Measurements from ENCODE around the gene ASPHD2.

The ASPHD2 gene

DNA sequence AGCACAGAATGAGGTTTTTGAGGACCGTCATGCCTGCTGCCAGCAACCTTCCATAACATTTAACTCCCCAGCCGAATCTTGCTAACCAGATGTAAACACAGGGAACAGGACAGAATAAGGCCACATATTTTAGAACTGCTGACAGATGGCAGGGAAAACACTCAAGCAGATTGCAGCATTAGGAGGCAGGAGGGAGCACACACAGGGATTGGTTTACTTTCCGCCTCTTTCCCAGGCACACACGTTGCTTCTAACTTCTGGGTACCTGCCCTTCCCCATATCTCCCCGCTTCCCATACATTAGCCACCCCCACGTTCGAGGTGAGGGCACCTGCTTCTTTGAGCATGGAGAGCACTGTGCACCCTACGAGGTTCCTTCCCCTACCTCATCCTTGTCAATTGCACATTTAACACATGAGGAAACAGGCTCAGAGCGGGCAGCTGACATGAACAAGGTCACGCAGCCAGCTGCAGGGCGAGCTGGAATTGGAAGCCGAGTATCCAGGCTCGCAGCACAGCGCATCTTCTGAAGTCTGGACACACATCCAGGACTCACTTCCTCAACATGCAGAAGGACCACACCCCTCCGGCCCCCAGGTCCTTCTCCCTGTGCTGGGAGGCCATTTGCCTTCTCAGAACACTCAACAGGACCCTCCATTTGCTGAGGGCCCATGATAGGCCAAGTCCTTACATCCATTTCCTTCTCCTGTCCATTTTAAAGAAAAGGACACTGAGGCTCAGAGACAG, 18.7 kb downstream of the ASPHD2 start:
- DNase-seq, result no peak

DNA sequence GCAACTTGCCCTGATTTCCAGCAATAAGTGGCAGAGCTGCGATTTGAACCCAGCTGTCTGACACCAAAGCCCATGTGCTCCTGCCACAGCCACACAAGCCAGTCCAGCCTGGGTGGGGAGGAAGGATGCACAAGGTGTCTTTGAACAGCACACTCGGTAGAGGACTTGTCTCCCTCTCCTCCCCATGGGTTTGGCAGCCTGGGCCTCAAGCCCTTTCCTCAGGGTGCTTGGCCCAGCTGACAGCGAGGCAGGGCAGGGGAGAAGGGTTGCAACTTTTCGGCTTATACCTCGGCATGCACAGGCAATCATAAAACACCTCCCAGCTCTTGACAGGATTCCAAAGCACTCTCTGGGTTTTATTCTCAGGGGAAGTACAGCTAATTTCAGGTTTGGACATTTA, 19.3 kb downstream of the ASPHD2 start:
- no peak for DNase-seq

DNA sequence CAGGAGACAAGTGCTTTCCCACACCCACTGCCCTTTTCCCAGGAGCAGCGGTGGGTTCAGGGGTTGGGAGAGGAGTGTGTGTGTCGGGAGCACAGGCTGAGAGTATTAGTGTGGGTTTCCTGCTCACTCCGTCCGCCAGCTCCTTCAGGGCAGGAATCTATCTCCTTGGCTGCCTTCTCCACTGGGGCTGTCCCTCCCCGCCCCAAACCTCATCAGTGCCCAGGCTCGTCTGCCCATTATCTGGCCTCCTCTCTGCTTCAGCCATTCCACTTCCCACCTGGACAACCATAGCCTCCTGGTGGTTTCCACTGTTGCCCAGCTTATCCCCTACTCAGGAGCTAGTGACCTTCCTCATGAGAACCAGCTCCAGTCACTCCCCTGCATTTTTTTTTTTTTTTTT, 19.9 kb downstream of the ASPHD2 start:
- DNase-seq, result no peak

DNA sequence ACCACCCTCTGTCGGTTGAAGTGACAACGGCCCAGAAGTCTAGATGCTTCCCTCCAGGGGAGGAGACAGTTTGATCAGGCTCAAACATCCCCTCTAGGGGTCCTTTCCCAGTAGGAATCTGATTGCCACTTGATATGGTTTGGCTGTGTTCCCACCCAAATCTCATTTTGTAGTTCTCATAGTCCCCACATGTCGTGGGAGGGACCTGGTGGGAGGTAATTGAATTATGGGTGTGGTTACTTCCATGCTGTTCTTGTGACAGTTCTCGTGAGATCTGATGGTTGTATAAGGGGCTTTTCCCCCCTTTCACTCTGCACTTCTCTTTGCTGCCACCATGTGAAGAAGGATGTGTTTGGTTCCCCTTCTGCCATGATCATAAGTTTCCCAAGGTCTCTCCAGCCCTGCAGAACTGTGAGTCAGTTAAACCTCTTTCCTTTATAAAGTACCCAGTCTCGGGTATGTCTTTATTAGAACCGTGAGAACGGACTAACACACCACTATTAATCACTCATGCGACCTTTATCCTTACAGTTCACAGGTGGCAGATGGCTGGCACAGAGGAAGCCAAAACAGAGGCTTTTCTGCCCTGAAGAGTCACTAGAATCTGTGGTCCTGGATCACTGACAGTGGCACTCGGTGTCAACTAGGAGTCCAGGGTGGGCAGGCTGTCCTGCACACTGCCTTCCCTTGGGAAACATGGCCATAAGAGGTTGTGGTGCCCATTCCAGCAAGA, 21.6 kb downstream of the ASPHD2 start:
- no peak for DNase-seq

DNA sequence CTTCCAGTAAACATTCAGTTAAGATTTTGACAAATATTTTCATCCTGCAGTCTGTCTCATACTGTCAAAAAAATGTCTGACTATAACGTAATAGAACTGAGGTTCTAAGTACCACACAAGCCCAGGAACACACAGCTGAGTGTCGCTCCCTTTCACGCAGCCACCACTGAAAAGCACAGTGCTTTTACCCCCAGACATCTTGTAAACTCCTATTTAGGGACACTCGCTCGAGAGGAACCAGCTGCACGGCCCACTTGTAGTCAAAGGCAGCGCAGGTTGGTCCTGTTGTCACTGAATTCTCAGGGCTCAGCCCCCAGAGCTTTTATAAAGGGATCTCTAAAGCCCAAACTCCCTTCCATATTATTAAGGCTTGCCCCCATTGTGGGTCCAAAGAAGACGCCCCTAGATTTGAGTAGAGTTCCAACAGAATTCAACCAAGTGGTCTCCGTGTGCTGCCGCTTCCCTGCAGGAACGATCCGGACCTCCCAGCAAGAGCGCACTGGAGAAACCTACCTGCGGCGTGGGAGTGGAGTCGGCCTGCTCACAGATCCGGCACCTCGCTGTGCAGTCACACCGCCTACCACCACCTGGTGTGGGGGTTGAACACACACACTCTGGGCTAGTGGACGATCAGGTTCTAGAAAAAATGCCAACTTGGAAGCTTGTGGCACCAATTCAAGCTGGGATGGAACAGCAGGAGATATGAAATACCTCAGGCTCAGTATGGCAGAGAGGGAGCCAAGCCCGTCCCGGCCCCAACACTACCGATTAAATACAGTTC, 23.4 kb downstream of the ASPHD2 start:
- DNase-seq, result no peak

DNA sequence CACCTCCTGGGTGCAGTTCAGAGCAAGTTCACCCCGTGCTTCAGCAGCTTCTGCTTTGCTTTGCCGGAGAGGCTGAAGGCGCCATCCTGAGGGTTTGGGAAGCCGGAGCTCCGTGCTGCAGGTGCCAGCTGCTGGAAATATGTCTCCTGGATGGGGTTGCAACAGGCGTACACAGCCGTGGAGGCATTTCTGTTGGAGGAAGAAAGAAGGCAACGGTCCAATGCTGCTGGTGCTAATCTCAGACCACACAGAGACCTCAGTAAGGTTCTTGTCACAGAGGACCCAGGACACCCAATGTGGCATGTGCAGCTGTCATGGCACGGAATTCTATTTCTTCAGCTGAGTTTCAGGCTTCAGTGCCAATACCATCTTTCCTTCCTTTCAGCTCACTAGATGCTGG, 24.2 kb downstream of the ASPHD2 start:
- no peak for DNase-seq

DNA sequence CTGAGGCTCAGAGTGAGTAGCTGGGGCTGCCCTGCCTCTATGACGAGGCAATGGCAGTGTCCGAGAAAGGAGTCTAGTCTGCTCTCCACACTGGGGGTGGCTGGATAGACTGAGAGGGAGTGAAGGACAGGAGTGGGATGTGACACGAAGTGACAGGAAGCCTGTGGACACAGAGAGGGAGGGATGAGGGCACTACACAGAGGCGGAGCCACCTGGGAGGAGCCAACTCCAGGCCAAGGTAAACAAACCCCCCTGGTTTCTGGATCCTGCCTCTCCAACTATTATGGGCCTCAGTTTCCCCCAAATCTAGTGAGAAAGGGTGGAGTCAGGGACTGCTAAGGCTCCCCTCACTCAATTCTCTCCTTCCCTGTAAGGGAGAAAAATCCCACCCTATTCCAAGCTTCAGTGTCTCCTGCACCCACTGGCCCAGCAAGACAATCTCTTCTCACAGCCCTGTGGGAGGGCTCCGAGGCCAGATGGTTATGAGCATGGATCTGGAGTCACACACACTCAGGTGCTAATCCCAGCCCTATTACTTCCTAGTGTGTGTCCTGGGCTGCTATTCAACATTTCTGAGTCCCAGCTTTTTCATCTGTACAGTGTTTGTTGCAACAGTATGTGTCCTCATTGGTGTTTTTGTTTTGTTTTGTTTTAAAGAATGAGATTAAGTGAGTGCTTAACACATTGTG, 24.9 kb downstream of the ASPHD2 start:
- DNase-seq, result no peak

DNA sequence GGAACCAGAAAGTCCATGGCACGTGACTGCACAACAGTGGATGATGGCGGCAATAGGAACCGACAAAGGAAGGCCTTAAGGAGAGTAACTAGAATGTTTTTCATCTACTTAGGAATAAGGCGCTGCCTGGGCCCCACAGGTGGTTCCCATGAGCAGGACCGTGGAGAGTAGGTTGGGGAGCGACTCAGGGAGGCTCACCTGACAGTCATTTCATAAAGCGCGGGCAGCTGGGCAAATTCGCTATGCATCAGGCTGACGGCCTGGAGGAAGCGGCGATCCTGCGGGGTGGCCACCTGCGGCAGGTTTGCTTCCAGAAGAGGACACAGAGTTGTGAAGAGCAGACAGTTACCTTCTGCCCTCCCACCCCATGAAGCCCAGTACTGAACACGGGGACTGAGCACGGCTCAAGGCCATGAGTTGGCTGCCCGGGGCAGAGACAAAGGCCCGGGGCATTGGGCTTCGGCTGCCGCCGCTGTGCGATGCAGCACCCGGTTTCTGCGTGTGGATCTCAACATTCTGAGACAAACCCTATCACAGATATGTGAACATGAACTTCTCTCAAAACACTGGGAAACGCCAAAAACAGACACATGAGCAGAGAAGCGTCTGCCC, 28.7 kb downstream of the ASPHD2 start:
- no peak for DNase-seq

DNA sequence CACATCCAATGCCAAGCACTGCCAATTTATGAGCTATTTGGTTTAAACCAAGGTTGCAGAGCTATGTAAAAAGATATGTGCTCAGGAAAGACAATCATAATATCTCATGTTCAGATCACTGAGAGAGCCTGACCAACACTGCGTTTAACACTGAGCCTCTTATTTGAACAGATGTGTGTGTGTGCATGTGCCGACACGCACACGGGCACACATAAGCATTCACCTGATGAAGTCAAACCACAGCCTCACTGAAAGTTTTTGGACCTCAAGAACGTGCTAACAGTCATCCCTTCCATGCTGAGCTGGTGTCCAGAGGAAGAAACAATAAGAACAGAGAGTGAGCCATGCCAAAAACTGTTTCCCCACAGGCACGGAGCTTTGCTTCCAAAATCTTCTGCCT, 31.1 kb downstream of the ASPHD2 start:
- no peak for DNase-seq

DNA sequence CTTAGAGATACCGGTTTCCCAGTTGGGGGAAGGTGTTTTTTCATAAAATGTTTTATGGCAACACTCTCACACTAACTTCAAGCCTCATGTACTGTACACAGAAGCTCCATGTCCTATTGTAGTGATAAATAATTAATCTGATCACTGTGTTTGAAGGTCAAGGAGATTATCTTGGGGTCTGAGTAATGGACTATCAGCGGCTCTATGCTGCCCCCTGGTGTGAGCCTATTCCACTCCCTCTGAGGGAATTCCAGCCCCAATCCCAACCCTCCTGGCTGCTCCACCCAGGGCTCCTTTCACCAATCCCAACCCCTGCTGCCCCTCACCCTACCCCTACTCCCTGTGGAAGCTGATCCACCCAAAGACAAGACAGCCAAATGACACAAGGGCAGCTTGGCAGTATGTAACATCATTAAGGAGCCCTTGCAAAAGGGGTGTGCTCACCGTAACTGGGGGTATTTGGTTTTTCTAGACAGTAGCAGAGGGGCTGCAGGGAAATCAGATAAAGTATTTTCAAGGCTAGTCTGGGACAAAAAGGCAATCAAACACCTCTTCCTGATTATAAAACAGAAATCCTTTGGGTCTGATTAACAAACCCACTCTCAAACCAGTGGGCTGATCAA, 32.2 kb downstream of the ASPHD2 start:
- peak; percentile 73 for DNase-seq

DNA sequence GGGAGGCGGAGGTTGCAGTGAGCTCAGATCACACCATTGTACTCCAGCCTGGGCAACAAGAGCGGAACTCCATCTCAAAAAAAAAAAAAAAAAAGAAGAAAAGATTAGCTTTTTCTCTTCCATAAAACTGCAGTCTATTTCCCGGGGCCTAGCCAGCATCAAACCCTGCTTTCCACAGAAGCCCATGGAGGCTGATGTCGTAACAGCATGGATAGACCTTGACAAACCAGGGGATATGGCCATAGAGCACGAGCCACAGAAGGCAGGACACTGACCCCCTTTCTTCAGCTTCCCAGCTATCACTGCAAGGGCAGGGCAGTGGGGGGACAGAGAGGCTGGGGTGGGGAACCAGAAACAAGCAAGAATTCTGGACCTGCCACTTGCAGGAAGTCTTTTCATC, 33.0 kb downstream of the ASPHD2 start:
- no peak for DNase-seq

DNA sequence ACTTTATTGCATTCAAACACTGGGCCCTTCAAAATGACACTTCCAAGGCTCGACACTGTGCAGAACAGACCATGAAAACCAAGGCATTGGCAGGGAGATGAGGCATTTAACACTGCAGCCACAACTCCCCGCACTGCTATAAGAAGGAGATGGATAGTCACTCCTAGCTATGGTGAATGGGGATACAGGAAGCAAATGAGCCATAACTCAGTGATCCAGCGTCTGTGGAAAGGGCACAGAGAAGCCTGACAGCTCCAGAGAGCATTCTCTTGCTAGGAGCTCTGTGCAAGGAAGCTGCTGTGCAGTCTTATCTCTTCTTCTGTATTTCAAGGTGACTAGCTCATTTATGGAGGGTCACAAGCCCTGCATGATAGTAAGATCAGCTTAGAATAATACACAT, 33.6 kb downstream of the ASPHD2 start:
- DNase-seq, result no peak

DNA sequence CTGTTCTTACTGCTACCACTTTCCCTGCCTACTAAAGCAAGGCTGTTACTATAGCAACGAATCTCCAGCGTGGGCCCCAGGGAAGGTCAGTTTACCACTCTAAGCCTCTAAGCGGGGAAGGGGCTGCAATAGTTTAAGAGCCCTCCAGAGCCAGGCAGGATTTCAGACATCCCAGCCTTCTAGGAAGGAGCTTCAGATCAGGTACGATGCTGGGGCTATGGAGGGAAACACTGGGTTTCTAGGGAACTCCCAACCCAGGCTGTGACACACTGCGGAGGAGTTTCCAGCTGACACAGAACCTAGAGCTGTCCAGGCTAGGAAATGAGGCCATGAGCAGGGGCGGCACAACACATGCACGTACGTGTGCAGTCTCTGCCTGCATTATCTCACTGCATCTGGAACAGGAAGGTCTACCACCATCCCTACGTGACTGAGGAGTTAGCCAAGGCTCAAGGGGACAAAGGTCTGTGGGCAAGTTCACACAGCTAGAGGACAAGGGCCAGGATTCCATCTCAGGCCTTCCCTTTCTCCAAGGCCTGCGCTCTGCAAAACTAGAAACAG, 34.1 kb downstream of the ASPHD2 start:
- DNase-seq, result no peak

DNA sequence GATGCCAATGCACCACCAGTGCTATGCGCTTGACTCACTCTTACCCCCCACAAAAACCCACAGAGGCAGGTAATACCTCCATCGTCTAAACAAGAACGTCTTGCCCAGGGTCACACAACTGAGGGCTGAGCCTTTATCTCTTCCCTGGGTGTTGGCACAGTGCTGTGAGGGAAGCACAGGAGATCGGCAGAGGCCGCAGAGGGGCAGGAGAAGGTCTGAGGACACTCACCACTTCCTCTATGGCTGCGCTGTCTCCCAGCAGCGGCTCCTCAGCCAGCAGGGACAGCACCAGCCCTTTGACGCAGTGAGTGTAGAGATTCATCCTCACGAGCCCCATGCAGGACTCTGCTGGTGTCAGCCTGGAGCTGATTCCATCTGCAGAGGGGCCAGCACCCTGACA, 34.6 kb downstream of the ASPHD2 start:
- DNase-seq, result no peak

DNA sequence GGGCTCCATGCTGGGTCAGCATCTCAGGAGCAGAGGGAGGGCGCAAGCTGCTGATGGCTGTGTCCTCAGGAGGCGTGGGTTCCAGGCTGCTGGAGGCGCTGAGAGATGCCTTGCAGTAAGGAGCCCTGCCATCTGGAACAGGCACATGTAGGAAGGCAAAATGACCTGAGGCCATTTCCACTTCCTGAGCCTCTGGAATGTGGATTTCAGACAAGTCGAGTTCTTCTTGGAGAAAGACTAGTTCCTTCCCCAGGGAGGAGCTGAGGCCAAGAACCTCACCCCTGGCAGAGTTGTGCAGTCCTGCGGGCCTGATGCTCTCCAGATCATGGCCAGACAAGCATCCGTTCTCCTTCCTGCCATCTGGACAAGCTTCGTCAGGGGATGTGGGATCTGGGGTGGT, 35.3 kb downstream of the ASPHD2 start:
- no peak for DNase-seq

DNA sequence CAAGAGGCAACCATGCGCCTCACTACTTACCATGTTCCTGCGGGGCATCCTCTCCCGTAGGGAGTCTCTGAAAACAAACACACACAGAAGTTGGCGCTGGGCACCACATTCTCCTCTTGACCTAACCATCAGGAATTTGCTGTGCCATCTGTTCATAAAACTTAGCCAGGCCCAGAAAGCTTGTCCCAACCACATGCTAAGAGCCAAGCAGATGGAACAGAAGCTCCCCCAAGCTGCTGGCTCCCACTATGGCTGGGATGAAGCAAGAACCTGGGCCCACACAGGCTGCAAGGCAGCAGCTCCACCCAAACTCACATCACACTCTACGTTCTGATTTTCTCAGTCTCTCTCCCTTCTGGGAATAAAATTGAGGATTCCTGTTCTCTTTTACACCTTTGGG, 37.1 kb downstream of the ASPHD2 start:
- DNase-seq, result no peak

DNA sequence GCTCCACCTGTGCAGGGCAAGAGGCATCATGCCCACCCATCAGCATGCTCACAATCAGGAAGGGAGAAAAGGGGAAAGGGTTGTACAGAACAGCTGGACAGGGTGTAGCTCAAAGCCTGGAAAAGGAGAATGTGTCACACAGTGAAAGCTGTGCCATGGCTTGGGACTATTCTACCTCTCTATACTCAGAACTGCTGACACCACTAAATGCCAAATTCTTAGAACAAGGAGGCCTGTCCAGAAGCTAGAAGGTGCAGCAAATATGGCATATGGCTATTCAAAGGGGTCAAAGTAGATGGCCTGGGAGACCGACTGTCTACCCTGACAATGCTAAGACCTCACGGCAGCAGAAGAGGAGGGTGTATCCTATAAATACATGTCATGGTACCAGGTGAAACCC, 41.7 kb downstream of the ASPHD2 start:
- DNase-seq, result no peak

DNA sequence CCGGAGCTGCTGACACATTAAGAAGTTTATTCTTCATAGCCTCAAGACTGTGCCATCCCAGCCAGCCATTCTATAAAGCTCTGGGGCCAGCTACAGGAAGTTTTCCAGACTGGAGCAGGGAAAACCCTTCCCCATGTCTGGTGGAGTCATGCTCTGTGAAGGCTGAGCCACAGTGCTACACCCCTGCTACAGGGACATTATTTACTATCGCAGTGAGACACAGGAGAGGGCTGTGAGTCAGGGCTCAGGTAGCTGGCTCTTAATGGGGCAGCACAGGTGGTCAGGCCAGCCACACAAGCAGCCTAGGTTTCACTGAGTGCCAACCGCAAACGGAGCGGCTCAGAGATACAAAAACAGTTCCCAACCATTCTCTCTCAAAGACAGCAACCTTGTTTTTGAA, 42.5 kb downstream of the ASPHD2 start:
- DNase-seq, result no peak

DNA sequence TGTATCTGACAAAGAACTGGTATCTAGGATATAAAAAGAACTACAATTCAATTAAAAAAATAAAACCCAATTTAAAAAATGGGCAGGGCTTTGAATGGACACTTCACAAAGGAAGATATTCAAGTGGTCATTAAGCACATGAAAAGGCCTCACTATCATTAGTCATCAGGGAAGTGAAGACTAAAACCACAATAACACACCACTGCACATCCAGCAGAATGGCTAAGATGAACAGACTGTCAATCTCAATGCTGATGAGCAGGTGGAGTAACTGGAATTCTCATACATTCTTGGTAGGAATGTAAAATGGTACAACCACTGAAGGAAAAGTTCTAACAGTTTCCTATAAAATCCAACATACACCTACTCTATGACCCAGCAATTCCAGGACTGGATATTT, 45.6 kb downstream of the ASPHD2 start:
- peak; percentile 62 for DNase-seq

DNA sequence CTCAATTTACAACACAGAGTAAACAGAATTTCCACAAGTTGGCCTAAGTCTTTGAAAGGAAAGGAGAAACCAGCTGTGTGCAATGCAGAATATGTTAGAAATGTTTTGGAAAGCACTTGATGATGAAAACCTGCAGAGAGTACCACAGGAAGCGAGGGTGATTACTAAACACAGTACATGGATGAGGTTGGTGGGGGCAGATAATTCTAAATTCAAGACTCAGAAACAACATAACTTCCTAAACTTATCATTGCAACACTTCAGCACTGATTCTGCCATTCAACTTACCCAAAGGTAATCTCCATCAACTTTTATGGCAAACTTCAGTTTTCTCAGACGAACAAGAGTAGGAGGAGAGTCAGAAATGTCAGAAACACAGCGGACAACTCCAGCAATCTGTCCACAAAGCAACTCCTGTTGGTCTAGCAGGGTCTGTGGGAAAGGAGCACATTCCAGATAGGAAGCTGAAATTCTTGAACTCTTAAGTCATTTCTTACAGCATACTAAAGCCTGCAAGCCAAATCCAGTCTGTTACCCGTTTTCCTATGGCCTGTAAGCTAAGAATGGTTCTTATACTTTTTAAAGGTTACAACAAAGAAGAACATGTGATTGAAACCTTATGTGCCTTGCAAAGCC, 47.8 kb downstream of the ASPHD2 start:
- DNase-seq, result peak; percentile 61

DNA sequence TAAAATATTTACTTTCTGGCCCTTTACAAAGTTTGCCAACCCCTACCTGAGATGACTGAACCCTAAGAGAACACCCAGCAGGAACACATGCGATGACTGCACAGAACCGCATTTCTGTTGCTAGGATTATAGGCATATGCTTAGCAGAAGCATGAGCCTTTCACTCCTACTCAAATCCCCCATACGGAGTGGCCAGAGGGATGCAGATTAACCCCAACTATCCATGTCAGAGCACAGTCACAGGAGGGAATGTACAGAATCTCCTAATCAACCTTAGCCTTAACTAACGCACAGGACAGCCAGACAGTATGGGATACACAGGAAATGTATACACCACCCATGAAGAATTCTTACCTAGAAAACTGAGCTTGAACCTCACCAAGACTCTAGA, 48.3 kb downstream of the ASPHD2 start:
- no peak for DNase-seq

Data from hematopoietic multipotent progenitor cell treated with erythropoietin and hydrocortisone succinate and interleukin-3 and kit ligand, for 6 days (in vitro differentiated cells).